MCF 10A (cell line): ENCODE results near the gene CCT7. TPM values are rescaled to one million over a fixed set of nuclear protein-coding genes. Genes with fewer than 3 reads are reported as not detected.

Experiments
- BruUV-seq: library from RNA; stranded (reverse); fragments of 400-500 nt; replicated peaks from 2 replicates; lab custom pipeline; 2021; lab: Mats Ljungman, UMichigan
- CTCF ChIA-PET: fragments of 300-600 bp; sonication (Branson Sonifier 250); formaldehyde crosslinking; extraction: SDS; loops from one replicate; lab custom pipeline; 2021; ENCODE audit warnings: antibody characterized with exemption, inconsistent platforms; lab: Yijun Ruan, JAX
- POLR2A ChIA-PET: fragments of 300-600, 350-650 bp; sonication (Branson Sonifier 250); formaldehyde crosslinking; extraction: SDS; loops from one replicate; lab custom pipeline; 2020; ENCODE audit warnings: antibody characterized with exemption, inconsistent platforms; lab: Yijun Ruan, JAX
- DNase-seq: peaks from one replicate; pipeline ENCODE4 v3.0.0-alpha.2; 2018; ENCODE audit not compliant: unreplicated experiment
- H3K27ac Mint-ChIP-seq: one replicate; pipeline ENCODE4 v1.8.0; 2022; ENCODE audit warnings: mild to moderate bottlenecking, low read depth, mixed read lengths; ENCODE audit not compliant: unreplicated experiment
- H3K27me3 Mint-ChIP-seq: one replicate; pipeline ENCODE4 v1.8.0; 2022; ENCODE audit warnings: mixed read lengths; ENCODE audit not compliant: insufficient read depth, unreplicated experiment
- H3K36me3 Mint-ChIP-seq: one replicate; pipeline ENCODE4 v1.8.0; 2022; ENCODE audit warnings: mild to moderate bottlenecking, moderate library complexity, mixed read lengths; ENCODE audit not compliant: insufficient read depth, unreplicated experiment
- H3K4me1 Mint-ChIP-seq: one replicate; pipeline ENCODE4 v1.8.0; 2022; ENCODE audit warnings: mixed read lengths; ENCODE audit not compliant: insufficient read depth, unreplicated experiment
- H3K4me3 Mint-ChIP-seq: one replicate; pipeline ENCODE4 v1.8.0; 2022; ENCODE audit warnings: mild to moderate bottlenecking, moderate library complexity, mixed read lengths; ENCODE audit not compliant: unreplicated experiment
- H3K9me3 Mint-ChIP-seq: one replicate; pipeline ENCODE4 v1.8.0; 2022; ENCODE audit warnings: mixed read lengths; ENCODE audit not compliant: unreplicated experiment
- intact Hi-C: fragments of 100-400 bp; cut with micrococcal nuclease; formaldehyde crosslinking; loops from 2 replicates; pipeline ENCODE4 v1.14.1; 2022
- total RNA-seq: library from RNA; stranded (reverse); gene quantifications from 2 replicates; pipeline ENCODE4 v1.2.3, GENCODE V29; 2022
- TF ChIP-seq, protein P1 (sequence below): fragments of 200-600 bp; IDR thresholded peaks from one replicate; pipeline ENCODE4 v1.8.0; 2022; ENCODE audit warnings: antibody characterized with exemption, mild to moderate bottlenecking; ENCODE audit not compliant: unreplicated experiment

Gene CCT7
- total RNA-seq, 1 experiment from 2014 or later: 495 TPM

DNA sequence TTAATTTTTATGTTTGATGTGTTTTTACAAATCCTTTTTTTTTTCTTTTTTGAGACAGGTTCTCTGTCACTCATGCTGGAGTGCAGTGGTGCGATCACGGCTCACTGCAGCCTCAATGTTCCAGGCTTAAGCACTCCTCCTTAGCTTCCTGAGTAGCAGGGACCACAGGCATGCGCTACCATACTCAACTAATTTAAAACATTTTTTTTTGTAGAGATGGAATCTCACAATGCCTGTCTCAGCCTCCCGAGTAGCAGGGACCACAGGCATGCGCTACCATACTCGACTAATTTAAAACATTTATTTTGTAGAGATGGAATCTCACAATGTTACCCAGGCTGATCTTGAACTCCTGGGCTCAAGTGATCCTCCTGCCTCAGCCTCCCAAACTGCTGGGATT is 28.5 kb upstream of the CCT7 start:
- no peak overlapping the region for H3K4me3 Mint-ChIP-seq
- no peaks in the 10 kb centered on the region for H3K4me1 Mint-ChIP-seq
- DNase-seq: no peak
- ChIA-PET CTCF (interaction anchor here (0.7 to 2.7 kb wide), 3 partner anchors 29 to 174 kb away, joined by 3 to 18 read pairs (median 3); no protein-coding TSS in a partner anchor), POLR2A (no interaction called here)
- no peaks in the 10 kb centered on the region for H3K27me3 Mint-ChIP-seq
- no peak overlapping the region for H3K27ac Mint-ChIP-seq
- intact Hi-C loops: no loop called here
- no TSS peak for BruUV-seq
- TF ChIP-seq, protein P1, sequence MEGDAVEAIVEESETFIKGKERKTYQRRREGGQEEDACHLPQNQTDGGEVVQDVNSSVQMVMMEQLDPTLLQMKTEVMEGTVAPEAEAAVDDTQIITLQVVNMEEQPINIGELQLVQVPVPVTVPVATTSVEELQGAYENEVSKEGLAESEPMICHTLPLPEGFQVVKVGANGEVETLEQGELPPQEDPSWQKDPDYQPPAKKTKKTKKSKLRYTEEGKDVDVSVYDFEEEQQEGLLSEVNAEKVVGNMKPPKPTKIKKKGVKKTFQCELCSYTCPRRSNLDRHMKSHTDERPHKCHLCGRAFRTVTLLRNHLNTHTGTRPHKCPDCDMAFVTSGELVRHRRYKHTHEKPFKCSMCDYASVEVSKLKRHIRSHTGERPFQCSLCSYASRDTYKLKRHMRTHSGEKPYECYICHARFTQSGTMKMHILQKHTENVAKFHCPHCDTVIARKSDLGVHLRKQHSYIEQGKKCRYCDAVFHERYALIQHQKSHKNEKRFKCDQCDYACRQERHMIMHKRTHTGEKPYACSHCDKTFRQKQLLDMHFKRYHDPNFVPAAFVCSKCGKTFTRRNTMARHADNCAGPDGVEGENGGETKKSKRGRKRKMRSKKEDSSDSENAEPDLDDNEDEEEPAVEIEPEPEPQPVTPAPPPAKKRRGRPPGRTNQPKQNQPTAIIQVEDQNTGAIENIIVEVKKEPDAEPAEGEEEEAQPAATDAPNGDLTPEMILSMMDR: no peak
- H3K36me3 Mint-ChIP-seq: no peaks in the 10 kb centered on the region
- H3K9me3 Mint-ChIP-seq: no peaks in the 10 kb centered on the region

GRCh38 chr2:73208258-73208657 is 25.9 kb upstream of the CCT7 start:
- H3K4me3 Mint-ChIP-seq: no peak overlapping the region
- BruUV-seq: no TSS peak
- H3K36me3 Mint-ChIP-seq: no peaks in the 10 kb centered on the region
- ChIA-PET CTCF (interaction anchor here (0.8 to 3.0 kb wide), 2 partner anchors 30 to 123 kb away, joined by 3 to 10 read pairs; no protein-coding TSS in a partner anchor), POLR2A (no interaction called here)
- DNase-seq: no peak
- H3K4me1 Mint-ChIP-seq: no peaks in the 10 kb centered on the region
- intact Hi-C loops: no loop called here
- H3K27ac Mint-ChIP-seq: no peak overlapping the region
- no peaks in the 10 kb centered on the region for H3K9me3 Mint-ChIP-seq
- TF ChIP-seq, protein P1: no peak
- H3K27me3 Mint-ChIP-seq: no peaks in the 10 kb centered on the region

- TF ChIP-seq, protein P1: no peak
- H3K4me1 Mint-ChIP-seq: peaks cover 10% of the 10 kb centered on the region
- H3K27me3 Mint-ChIP-seq: no peaks in the 10 kb centered on the region
- no peak overlapping the region for H3K4me3 Mint-ChIP-seq
- H3K36me3 Mint-ChIP-seq: peaks cover 6% of the 10 kb centered on the region
- POLR2A ChIA-PET: interaction anchor here (1.4 kb wide), 1 partner anchor 23 kb away, joined by 3 read pairs; the partner anchor contains the start of gene PRADC1
- H3K27ac Mint-ChIP-seq: no peak overlapping the region
- no TSS peak for BruUV-seq
- intact Hi-C loops: loop anchor here (5.0 kb wide), 1 partner anchor 123 kb away; no protein-coding TSS in a partner anchor
- H3K9me3 Mint-ChIP-seq: no peaks in the 10 kb centered on the region
- CTCF ChIA-PET: interaction anchor here (0.8 to 3.9 kb wide), 5 partner anchors 30 to 125 kb away, joined by 3 to 25 read pairs (median 4); partner anchors contain the start of gene RAB11FIP5
- no peak for DNase-seq
Observed at GRCh38 chr2:73210019-73210418, 24.1 kb upstream of the CCT7 start.

DNA sequence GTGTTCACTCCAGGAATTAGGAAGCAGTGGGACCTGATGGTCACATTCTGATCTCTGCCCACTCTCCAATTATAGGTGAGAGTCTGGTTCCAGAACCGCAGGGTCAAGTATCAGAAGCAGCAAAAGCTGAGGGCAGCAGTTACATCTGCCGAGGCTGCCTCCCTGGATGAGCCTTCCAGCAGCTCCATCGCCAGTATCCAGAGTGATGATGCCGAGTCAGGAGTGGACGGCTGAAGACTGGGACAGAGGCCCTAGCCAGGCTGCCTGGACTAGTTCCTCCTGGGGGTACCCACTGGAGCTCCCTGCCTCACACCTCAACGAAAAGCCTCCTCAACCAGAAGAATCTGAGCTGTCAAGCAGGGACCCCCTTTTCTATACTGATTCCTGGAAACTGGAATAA is 23.4 kb upstream of the CCT7 start:
- TF ChIP-seq, protein P1: no peak
- no TSS peak for BruUV-seq
- no peak for DNase-seq
- Mint-ChIP-seq H3K4me1 (peaks cover 17% of the 10 kb centered on the region), H3K27me3 (no peaks in the 10 kb centered on the region), H3K27ac (no peak overlapping the region), H3K9me3 (no peaks in the 10 kb centered on the region), H3K36me3 (peaks cover 12% of the 10 kb centered on the region), H3K4me3 (no peak overlapping the region)
- CTCF ChIA-PET: interaction anchor here (0.6 to 3.9 kb wide), 9 partner anchors 9 to 368 kb away, joined by 3 to 29 read pairs (median 5); partner anchors contain the start of genes NOTO and RAB11FIP5
- POLR2A ChIA-PET: interaction anchor here (1.4 kb wide), 1 partner anchor 22 kb away, joined by 3 read pairs; the partner anchor contains the start of gene PRADC1
- intact Hi-C loops: loop anchor here (5.0 kb wide), 1 partner anchor 123 kb away; no protein-coding TSS in a partner anchor
